Measurements from ENCODE around the gene FOXP1.

The FOXP1 gene

GRCh38 chr3:71397046-71397445 lies 186.5 kb downstream of the FOXP1 start:
- peak; percentile 42 for DNase-seq (ENCODE audit: low spot score)

- no peak for DNase-seq (ENCODE audit: low spot score)
Measured at GRCh38 chr3:71395927-71396695, 187.4 kb downstream of the FOXP1 start.

DNA sequence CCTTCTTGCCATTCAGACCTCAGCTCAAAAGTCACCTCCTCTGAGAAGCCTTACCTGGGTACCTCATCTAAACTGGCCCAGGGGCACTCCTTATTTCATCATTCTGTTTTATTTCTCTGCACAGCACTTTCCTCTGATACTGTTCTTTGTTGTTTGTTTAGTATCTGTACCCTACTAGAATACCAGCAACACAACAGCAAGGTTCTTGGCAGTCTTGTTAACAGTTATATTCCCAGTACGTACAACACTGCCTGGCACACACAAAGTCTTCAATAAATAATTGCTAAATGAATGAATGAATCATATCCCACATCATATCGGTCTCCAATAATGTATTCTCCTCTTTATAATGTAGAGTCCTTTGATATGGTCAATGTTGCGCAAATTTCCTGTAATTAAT lies 188.1 kb downstream of the FOXP1 start:
- DNase-seq (ENCODE audit: low spot score), result no peak

DNA sequence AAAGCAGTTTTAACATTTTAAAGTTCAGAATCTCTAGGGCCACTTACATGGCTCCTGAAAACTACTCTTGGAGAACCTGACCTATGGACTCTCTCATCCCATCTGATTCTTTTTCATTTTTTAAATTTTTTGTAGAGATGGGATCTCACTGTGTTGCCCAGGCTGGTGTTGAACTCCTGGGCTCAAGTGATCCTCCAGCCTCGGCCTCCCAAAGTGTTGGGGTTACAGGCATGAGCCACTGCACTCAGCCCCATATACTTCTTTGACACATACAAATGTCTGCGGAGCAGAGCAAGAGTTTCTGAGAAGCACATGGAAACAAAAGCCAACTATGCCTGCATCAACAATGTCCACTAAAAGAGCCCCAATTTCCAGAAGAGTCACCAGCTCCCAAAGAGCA lies 189.8 kb downstream of the FOXP1 start:
- no peak for DNase-seq (ENCODE audit: low spot score)

- DNase-seq (ENCODE audit: low spot score), result no peak
Measured at GRCh38 chr3:71393093-71393492, 190.4 kb downstream of the FOXP1 start.

GRCh38 chr3:71392251-71392650 lies 191.3 kb downstream of the FOXP1 start:
- DNase-seq (ENCODE audit: low spot score), result no peak

DNA sequence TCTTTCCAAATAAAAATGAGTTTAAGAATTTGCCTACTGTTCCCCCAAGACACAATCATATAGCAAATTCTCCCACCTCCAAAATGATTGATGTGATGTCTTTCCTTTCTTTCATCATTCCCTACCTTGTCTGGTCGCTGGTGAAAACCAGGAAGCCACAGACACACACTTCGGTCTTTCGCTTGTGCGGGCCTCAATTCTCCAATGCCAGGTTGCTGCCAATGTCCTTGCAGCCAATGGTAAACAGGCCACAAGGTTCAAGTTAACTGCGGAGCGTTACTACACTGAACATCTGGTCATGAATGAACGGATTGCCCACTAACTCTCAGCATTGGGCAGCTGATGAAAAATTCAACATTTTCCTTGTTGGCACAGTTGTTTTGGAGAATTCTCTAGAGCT lies 192.2 kb downstream of the FOXP1 start:
- DNase-seq (ENCODE audit: low spot score), result no peak

GRCh38 chr3:71389911-71390573 lies 193.5 kb downstream of the FOXP1 start:
- DNase-seq (ENCODE audit: low spot score), result no peak

- DNase-seq (ENCODE audit: low spot score), result no peak
Measured at GRCh38 chr3:71389191-71389590, 194.3 kb downstream of the FOXP1 start.

DNA sequence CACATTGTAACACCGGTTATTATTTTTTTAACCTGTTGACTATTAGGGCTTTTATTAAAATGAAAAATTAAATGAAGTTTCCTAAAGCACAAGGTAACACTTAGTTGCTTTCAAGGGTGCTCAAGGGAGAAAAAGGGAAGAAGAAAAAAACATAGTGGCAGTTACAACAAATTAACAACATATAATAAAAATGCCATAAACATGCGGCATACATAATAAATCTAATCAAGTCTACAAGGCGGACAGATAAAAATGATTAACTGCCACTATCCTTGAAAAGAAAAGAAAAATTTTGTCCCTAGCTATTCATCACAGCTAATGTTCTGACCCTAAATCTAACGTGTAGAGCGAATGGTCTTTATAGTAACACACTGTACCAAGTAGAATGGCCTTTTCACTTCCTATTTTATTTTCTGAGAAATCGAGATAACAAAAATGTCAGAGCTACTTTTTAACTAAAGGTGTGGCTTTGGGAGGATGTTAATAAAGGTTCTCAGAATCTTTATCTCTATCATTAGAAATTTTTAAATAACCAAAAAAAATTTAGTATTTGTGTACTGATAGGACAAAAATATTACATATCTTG lies 194.9 kb downstream of the FOXP1 start:
- DNase-seq (ENCODE audit: low spot score), result no peak

GRCh38 chr3:71387586-71387985 lies 195.9 kb downstream of the FOXP1 start:
- DNase-seq (ENCODE audit: low spot score), result no peak

DNA sequence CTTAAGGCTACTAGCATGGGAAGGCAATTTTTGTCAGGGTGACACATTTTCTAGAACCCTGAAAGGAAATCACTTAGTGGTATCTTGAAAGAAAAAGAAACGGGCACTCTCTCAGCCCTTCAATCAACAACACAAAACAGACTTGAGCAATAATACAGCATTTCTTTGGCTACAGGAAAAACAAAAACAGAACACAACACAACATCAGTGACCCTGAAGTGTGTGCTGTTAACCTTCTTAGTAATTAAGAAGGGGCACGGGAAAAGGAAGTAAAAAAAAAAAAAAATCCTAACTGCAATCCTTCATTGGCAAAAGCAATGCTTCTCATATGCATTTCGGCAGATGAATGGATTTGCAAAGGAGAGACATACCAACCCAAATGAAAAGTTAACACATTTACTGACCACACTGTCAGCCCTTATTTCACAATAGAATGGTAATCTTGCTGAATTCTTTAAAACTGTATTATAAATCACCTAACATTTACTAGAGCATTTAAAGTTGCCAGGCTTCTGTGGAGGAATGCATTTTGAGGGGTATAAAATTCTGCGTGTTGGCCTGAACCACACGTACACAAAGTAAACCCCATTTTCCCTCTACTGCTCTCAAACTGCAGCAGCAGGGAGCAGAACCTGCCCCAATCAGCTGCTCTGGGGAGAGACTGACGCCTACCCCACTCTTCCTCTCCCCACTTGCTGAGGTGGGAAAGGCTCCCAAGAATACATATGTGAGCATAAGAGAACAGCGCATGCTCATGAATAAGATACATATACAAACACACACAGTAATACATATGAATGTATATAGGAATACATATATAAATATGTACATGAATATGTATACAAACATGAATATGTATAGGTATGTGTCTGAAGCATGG lies 198.5 kb downstream of the FOXP1 start:
- no peak for DNase-seq (ENCODE audit: low spot score)

GRCh38 chr3:71384388-71384787 lies 199.1 kb downstream of the FOXP1 start:
- no peak for DNase-seq (ENCODE audit: low spot score)

DNA sequence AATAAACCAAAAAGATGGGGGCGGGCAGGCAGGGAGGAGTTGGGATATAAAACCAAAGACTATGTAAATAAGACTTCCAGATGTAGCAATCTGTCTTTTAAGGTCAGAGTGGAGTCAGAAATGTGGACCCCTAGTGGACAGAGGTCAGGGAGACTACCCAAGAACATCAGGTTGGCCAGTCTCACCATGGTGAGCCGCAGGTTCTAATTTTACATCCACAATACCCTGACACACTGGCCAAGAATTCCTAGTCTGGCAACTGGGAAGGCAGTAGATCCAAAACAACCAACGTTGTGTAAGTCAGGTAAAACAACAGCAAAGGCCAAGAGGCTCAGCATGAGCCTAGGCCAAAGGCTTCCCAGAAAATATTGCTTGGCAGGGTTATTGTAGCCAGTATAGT lies 203.4 kb downstream of the FOXP1 start:
- no peak for DNase-seq (ENCODE audit: low spot score)

DNA sequence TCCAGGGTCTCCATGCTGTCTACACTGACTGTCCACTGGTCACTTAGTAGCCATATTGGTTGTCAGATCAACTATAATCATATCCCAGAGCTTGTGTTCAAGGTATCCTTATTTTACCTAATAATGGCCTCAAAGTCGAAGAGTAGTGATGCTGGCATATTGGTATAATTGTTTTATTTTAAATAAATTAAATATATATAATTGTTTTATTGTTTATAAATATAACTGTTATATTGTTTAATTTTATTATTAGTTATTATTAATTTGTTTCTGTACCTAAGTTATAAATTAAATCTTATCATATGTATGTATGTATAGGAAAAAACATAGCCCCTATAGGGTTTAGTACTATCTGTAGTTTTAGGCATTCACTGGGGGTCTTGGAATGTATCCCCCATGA lies 205.0 kb downstream of the FOXP1 start:
- no peak for DNase-seq (ENCODE audit: low spot score)

DNA sequence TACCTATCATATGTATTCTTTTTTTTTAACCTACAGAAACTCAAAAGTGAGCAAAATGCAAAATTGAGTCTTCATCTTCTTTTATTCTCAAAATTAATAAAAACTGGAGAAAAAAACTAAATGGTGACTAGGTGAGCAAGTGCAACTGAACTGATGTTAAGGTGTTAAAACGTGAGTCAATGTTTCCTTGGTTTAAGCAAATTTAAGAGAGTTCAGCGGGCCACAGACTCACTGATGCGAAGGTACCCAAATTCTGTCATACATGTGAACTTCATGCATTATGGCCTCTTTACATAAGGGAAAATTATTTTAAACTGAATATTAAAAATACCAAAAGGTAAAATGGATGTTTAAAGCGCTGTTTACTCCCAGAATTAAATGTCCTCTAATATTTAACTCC lies 206.6 kb downstream of the FOXP1 start:
- DNase-seq (ENCODE audit: low spot score), result no peak

- no peak for DNase-seq (ENCODE audit: low spot score)
Measured at GRCh38 chr3:71376503-71376902, 207.0 kb downstream of the FOXP1 start.

DNA sequence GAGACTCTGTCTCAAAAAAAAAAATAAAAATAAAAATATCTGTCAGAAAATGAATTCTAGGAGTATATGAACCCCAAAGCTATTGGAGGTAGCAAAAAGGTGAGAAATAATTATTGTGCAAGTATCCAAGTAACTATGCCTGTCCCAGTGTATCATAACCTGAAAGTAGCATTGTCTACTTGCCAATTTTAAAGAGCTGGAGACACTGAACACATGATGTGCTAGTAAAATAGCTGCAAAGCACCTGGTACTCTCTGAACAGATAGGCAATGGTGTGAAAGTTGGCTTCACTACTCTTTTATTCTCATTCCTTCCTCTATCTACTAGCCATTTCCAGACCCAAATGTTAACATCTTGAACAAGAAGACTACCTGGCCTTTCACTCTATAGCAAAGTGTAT lies 208.9 kb downstream of the FOXP1 start:
- no peak for DNase-seq (ENCODE audit: low spot score)

- no peak for DNase-seq (ENCODE audit: low spot score)
Measured at GRCh38 chr3:71372911-71373637, 210.5 kb downstream of the FOXP1 start.

DNA sequence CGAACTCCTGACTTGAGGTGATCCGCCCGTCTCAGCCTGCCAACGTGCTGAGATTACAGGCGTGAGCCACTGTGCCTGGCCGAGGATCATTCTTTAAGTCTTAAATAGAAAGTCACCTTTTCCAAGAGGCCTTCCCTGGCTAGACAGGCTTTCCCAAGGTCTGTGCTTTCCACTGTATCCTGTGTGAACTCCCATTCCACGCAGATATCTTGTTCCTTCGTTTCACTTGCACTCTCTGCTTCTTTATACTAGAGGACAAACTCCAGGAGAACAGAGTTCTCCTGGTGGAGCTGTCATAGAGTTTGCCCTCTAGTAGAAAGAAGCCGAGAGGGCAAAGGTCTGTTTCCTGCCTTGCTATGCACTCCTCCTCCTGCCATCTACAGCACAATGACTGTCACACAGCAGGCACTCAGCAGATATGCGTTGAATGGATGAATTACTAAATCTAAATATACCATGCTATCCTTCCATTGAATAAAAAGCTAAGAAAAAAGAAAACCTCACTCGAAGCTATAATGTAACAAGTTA lies 211.2 kb downstream of the FOXP1 start:
- DNase-seq (ENCODE audit: low spot score), result no peak

GRCh38 chr3:71371282-71371681 lies 212.2 kb downstream of the FOXP1 start:
- no peak for DNase-seq (ENCODE audit: low spot score)

- no peak for DNase-seq (ENCODE audit: low spot score)
Measured at GRCh38 chr3:71370467-71370866, 213.1 kb downstream of the FOXP1 start.
